NCI-H146 treated with DMSO at 0.1 percent for 48 hours (cell line): Measurements from ENCODE around the gene DOCK2.
"Not testable (repeated sequence)": the region's sequence is repeated elsewhere in the genome, so short reads cannot be mapped to it uniquely, and the experiment has no call there.

Experiments used
- DNase-seq: peaks from one replicate; lab custom pipeline; 2025; ENCODE audit not compliant: unreplicated experiment; lab: John Stamatoyannopoulos, UW

DOCK2 gene

DNA sequence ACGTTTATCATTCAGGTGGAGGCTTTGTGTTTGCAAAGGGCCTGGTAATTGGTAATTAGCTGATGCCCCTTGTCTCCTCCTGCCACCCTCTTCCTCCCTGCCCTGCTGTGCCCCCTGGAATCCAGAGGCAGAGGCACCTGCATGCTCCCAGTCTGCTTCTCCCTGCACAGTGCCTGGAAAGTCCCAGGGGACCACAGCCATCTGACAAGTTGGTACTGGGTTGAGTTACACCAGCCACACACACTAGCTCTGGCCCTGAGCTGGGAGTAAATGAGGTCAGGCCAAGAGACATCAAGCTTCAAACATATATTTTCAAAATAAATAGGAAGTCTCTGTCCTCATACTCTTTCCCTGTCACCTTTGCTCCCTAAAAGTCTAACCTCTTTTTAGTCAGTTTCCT is 286.9 kb downstream of the DOCK2 start:
- DNase-seq: no peak

DNA sequence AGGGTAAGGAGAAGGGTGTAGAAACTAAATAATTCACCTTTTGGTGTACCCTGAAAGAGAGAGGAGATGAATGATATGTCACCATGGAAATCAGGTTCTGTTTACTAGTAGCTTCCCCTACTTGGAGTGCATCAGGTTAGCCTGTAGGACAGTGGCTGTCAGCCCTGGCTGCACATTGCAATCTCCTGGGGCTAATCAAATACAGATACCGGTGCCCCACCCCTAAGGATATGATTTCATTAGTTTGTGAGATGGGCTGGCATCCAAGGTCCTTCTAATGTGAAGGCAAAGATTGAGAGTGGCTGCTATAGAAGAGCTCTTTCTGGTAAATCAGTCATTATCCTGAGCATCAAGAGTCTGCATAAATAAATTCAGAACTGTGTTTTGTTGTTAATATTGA is 296.1 kb downstream of the DOCK2 start:
- DNase-seq: no peak

DNA sequence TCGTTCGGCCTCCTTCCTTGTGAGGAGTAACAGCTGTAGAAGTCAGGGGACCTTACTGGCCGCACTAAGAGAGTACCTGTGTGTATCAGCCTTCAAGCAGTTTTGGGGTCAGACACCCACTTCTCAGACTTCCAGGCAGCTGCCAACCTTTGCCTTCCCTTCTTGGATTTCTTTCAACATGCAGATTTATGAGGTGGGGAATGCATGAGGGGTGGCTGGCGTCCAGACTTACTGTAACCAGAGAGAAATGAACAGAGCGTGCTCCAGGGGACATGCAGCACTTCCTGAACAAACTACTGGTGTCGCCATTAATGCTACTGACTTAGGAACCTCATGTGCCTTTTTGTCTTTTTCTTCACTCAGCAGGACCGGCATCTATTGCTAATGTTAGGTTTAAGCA is 296.5 kb downstream of the DOCK2 start:
- DNase-seq: no peak

GRCh38 chr5:169934990-169935389 is 297.9 kb downstream of the DOCK2 start:
- DNase-seq: no peak

- DNase-seq: no peak
Measured at GRCh38 chr5:169935762-169936161, 298.7 kb downstream of the DOCK2 start.

DNA sequence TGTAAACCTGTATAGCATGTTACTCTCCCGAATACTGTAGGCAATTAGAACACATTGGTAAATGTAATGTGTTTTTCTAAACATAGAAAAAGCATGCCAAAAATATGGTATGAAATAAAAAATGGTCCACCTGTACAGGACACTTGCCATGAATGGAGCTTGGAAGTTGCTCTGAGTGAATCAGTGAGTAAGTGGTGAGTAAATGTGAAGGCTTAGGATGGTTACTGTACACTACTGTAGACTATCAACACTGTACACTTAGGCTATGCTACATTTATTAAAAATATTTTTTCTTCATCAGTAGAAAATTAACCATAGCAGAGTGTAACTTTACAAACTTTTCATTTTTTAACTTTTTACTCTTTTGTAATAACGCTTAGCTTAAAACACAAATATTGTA is 301.4 kb downstream of the DOCK2 start:
- DNase-seq: no peak

DNA sequence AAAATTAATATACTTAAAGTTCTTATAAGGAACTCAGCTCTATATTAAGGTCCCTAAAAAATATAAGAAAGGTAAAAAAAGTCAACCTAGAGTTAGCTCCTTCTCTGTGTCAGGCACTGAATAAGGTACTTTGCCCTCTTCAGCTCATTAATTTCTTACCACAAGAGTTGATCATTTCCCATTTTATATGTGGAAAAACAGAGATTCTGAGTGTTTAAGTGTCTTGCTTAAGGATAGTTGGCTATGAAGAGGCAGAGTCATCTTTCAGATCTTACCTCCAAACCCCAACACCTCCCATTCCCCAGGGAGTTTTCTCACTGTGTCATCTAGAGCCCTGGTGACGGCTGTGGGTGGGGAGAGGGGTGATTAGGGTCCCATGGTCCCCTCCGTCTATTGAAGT is 302.7 kb downstream of the DOCK2 start:
- no peak for DNase-seq

- DNase-seq: no peak
Measured at GRCh38 chr5:169941542-169941941, 304.5 kb downstream of the DOCK2 start.

- no peak for DNase-seq
Measured at GRCh38 chr5:169942181-169942580, 305.1 kb downstream of the DOCK2 start.

GRCh38 chr5:169943026-169943425 is 306.0 kb downstream of the DOCK2 start:
- DNase-seq: no peak

GRCh38 chr5:169944115-169944514 is 307.0 kb downstream of the DOCK2 start:
- DNase-seq: no peak

GRCh38 chr5:169944922-169945680 is 308.0 kb downstream of the DOCK2 start:
- no peak for DNase-seq

DNA sequence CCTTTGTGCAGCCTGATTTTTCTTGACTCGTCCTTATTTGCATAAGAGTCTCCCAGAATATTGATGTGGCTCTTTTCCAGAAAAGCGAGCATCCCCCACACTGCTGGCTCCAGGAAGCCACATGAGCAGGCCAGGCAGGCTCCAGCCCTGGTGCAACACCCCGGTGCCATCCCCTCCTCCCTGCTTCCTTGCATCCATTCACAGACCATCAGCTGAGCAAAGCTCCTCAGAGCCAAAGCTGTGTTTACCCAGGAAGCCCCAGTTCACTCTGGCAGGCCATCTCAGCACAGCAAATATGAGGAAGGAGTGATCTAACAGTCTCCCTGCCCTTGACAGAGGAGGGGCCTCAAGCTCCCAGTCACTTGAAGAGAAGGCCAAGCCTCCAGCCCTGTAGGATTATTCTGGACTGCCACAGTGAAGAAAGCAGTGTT is 308.8 kb downstream of the DOCK2 start:
- no peak for DNase-seq

- no peak for DNase-seq
Measured at GRCh38 chr5:169946743-169947295, 309.7 kb downstream of the DOCK2 start.

DNA sequence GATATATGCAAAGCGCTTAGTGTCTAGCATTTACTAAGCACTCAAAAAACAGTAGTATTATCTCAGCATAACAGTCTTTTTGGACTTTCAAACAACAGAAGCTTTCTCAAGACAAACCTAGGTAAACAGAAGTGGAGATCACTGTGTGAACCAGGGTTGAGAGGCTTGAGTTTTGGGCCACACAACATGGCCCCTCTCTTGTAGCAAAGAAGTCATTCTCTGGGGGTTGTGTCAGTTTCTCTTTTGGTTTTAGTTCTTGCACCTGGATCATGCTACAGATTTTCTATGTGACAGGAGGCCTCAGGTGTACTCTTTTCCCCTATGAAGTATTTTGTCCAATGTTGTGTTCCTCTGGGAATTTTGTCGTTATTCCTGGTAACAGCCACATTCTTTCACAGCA is 313.3 kb downstream of the DOCK2 start:
- no peak for DNase-seq

DNA sequence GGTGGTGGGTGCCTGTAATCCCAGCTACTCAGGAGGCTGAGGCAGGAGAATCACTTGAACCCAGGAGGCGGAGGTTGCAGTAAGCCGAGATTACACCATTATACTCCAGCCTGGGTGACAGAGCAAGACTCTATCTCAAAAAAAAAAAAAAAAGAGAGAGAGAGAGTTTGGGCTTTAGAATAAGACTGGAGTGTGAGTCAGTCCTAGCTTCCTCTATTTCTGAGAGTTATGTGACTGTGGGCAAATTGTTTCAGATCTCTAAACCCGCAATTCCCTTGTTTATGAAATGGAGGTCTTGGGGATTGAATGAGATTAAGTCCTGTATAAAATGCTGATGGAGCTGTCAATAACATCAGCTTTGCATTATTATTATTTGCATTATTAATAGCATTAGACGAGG is 316.1 kb downstream of the DOCK2 start:
- not testable (repeated sequence) for DNase-seq

- DNase-seq: no peak
Measured at GRCh38 chr5:169954786-169955185, 317.7 kb downstream of the DOCK2 start.

GRCh38 chr5:169956126-169956525 is 319.1 kb downstream of the DOCK2 start:
- DNase-seq: no peak

DNA sequence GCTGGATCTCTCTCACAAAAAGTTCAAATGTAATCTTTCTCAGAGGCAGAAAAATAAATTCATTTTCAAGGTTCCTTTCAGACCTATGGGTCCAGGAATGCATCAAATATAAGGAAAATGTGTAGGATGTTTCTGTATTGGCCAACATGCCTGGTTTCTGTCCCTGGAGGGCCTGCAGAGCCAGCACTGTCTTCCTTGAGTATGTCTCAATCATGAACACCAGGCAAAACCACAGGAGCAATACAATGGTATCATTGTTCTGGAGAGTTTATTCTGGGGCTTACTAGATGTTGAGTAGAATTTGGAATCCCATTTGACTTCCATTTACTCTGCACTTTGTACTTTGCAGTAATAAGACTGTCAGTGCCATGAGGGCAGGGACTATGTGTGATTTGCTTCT is 319.7 kb downstream of the DOCK2 start:
- no peak for DNase-seq

- no peak for DNase-seq
Measured at GRCh38 chr5:169958278-169958677, 321.2 kb downstream of the DOCK2 start.

GRCh38 chr5:169960659-169961058 is 323.6 kb downstream of the DOCK2 start:
- DNase-seq: no peak

- no peak for DNase-seq
Measured at GRCh38 chr5:169964246-169964645, 327.2 kb downstream of the DOCK2 start.

DNA sequence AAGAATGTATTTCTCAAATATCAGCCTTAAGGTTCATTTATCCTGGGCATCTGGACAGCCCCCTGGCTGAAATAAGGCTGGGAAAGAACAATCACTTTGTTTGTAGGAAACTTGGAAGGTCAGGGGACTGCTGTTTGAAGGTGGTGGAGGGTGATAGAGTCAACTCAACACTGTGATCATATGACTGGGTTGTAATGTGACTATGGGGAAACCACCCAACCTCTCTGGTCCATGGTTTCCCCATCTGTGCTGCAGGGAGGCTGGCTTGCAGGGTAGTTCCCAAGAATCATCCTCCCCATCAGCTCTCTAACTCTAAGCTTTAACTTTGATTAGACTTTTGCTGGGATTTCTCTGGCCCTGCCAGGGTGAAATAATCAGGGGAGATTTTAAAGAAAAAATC is 333.3 kb downstream of the DOCK2 start:
- no peak for DNase-seq
